Uterus (tissue), 4 donors: Measurements from ENCODE around the gene DENND1A. TPM values are rescaled to one million over a fixed set of nuclear protein-coding genes. Genes with fewer than 3 reads are reported as not detected.

Source experiments
- DNase-seq, 2 donors: peaks; one replicate each; pipeline ENCODE4 v3.0.0-alpha.2; 2019 to 2020
- H3K27ac ChIP-seq, 2 donors: fragments of 200-600 bp; sonication (generic); 1 replicate in 1 of 2; 2 replicates in 1 of 2; pipeline ENCODE4 v1.5.1; 2016 to 2018
- H3K27me3 ChIP-seq, 2 donors: fragments of 200-600 bp; sonication (generic); one replicate each; pipeline ENCODE4 v1.5.1; 2018 to 2019; ENCODE audit warnings: control low read depth in 1 of 2
- H3K36me3 ChIP-seq, 2 donors: fragments of 200-600 bp; sonication (generic); one replicate each; pipeline ENCODE4 v1.5.1; 2019; ENCODE audit warnings: control low read depth in 1 of 2
- H3K4me1 ChIP-seq, 2 donors: fragments of 200-600 bp; sonication (generic); one replicate each; pipeline ENCODE4 v1.5.1; 2018 to 2019; ENCODE audit warnings: control low read depth in 1 of 2
- H3K4me3 ChIP-seq, 2 donors: fragments of 200-600 bp; sonication (generic); 1 replicate in 1 of 2; 2 replicates in 1 of 2; pipeline ENCODE4 v1.5.1; 2018 to 2019; ENCODE audit warnings: mild to moderate bottlenecking in 1 of 2
- H3K9me3 ChIP-seq, 2 donors: fragments of 200-600 bp; sonication (generic); one replicate each; pipeline ENCODE4 v1.5.1; 2019; ENCODE audit warnings: control low read depth in 1 of 2
- POLR2A ChIP-seq, 2 donors: fragments of 450-650 bp; IDR thresholded peaks; one replicate each; pipeline ENCODE4 v1.6.1; 2016; ENCODE audit warnings: antibody characterized with exemption in 2 of 2, mild to moderate bottlenecking in 1 of 2, moderate library complexity in 1 of 2
- intact Hi-C: fragments of 100-400 bp; cut with DNase I; formaldehyde crosslinking; loops from one replicate; pipeline ENCODE4 v1.15.1; 2023; ENCODE audit warnings: low total_unique reads
- total RNA-seq, 4 donors: library from RNA; depleted of rRNA in 3 of 4; stranded (reverse); fragments of >200 nt in 3 of 4; gene quantifications; one replicate each; pipeline versions ENCODE4 v1.1.0 to v1.2.4, GENCODE V29; 2014 to 2023
- TF ChIP-seq, protein P1 (sequence below), 4 experiments: fragments of 200-600 bp in 2 of 4; fragments of 450-650 bp in 2 of 4; sonication (generic) in 2 of 4; IDR thresholded peaks; one replicate each; pipeline ENCODE4 v1.5.1; 2016 to 2019; ENCODE audit warnings: antibody characterized with exemption in 4 of 4, mild to moderate bottlenecking in 2 of 4, moderate library complexity in 1 of 4
- donor health status: DM: yes; HTN: yes; CAD: no.

DENND1A gene
- total RNA-seq, 4 donors from 2014 or later, result 10.8 to 34.5 (median 22.6) TPM

DNA sequence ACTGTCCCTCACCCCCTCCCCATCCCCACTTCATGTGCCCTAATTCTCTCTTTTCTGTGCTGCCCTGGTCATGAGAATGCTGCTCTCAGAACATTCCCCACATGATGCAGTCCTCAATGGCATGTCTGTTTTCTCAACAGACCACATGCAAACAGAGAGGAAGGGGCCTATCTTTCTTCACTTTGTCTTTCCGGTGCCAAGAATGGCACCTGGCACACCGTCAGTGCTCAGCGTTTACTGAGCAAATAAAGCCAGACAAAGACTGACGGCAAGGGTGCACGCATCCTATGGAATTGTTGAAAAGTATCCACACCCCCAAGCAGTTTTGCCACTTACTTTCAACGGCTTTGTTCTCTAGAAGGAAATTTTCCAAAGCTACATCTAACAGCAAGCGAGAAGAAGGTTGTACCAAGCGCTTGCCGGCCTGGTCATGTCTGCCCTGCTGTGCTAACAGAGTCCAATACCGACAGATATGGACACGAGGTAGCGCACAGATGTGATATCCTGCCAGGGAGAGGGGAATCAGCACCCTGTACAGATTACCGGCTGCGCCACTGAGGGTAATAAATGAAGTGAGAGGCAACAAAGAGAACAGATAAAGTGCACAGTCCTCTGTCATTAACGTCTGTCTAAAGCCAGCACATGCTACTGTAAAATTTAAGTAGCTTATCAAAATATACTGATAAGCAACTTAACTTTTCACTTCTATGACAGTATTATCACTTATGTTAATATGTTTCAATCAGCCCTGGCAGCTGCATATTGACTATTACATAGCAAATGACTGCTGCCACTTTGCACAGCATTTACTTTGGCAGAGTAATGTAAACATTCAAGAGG is 251.7 kb downstream of the DENND1A start:
- Histone ChIP-seq H3K27ac (no peak overlapping the region), H3K4me3 (no peak overlapping the region), H3K27me3 (no peaks in the 10 kb centered on the region), H3K9me3 (peaks cover 0 to 6% of the 10 kb centered on the region in 2 donors), H3K36me3 (no peaks in the 10 kb centered on the region), H3K4me1 (no peaks in the 10 kb centered on the region)
- DNase-seq, result no peak
- no peak for TF ChIP-seq POLR2A (IDR thresholded peaks at IDR 0.05)
- TF ChIP-seq, protein P1, sequence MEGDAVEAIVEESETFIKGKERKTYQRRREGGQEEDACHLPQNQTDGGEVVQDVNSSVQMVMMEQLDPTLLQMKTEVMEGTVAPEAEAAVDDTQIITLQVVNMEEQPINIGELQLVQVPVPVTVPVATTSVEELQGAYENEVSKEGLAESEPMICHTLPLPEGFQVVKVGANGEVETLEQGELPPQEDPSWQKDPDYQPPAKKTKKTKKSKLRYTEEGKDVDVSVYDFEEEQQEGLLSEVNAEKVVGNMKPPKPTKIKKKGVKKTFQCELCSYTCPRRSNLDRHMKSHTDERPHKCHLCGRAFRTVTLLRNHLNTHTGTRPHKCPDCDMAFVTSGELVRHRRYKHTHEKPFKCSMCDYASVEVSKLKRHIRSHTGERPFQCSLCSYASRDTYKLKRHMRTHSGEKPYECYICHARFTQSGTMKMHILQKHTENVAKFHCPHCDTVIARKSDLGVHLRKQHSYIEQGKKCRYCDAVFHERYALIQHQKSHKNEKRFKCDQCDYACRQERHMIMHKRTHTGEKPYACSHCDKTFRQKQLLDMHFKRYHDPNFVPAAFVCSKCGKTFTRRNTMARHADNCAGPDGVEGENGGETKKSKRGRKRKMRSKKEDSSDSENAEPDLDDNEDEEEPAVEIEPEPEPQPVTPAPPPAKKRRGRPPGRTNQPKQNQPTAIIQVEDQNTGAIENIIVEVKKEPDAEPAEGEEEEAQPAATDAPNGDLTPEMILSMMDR (IDR thresholded peaks at IDR 0.05), result no peak
- intact Hi-C loops, result loop anchor here (10.0 kb wide), 1 partner anchor 63 kb away; no protein-coding TSS in a partner anchor

DNA sequence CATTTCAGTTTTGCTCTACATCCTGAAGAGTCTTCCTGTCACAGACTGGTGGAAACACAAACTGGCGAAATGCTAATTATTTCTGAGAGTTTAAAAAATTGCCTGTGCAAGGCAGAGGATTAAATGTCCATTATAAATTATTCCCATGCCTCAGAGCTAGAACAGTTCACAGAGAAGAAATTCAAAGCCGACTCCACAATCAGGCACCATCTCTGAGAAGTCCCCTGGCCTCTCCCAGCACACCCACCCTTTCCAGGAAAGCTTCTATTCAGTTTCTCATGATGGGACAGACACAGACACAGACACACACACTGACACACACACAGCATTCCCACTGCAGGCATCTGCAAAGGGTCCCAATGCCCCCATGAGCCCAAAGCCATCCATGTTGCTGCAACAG is 253.1 kb downstream of the DENND1A start:
- intact Hi-C loops, result loop anchor here (10.0 kb wide), 1 partner anchor 62 kb away; no protein-coding TSS in a partner anchor
- H3K36me3 ChIP-seq, result no peaks in the 10 kb centered on the region
- TF ChIP-seq POLR2A (IDR thresholded peaks at IDR 0.05), result no peak
- TF ChIP-seq, protein P1 (IDR thresholded peaks at IDR 0.05), result no peak
- H3K4me3 ChIP-seq, result no peak overlapping the region
- DNase-seq, result no peak
- H3K9me3 ChIP-seq, result peaks cover 0 to 9% of the 10 kb centered on the region in 2 donors
- H3K27me3 ChIP-seq, result no peaks in the 10 kb centered on the region
- no peak overlapping the region for H3K27ac ChIP-seq
- H3K4me1 ChIP-seq, result no peaks in the 10 kb centered on the region

GRCh38 chr9:123669346-123669745 is 260.6 kb downstream of the DENND1A start:
- peaks cover 0 to 17% of the 10 kb centered on the region in 2 donors for H3K9me3 ChIP-seq
- no peak for DNase-seq
- no peaks in the 10 kb centered on the region for H3K27me3 ChIP-seq
- TF ChIP-seq, protein P1 (IDR thresholded peaks at IDR 0.05), result no peak
- no peak for TF ChIP-seq POLR2A (IDR thresholded peaks at IDR 0.05)
- H3K4me3 ChIP-seq, result no peak overlapping the region
- H3K36me3 ChIP-seq, result no peaks in the 10 kb centered on the region
- H3K4me1 ChIP-seq, result no peaks in the 10 kb centered on the region
- H3K27ac ChIP-seq, result no peak overlapping the region
- intact Hi-C loops, result no loop called here

GRCh38 chr9:123663529-123663928 is 266.4 kb downstream of the DENND1A start:
- no peaks in the 10 kb centered on the region for H3K4me1 ChIP-seq
- DNase-seq, result no peak
- peaks cover 0 to 8% of the 10 kb centered on the region in 2 donors for H3K9me3 ChIP-seq
- no peaks in the 10 kb centered on the region for H3K27me3 ChIP-seq
- no peaks in the 10 kb centered on the region for H3K36me3 ChIP-seq
- intact Hi-C loops, result no loop called here
- H3K4me3 ChIP-seq, result no peak overlapping the region
- TF ChIP-seq, protein P1 (IDR thresholded peaks at IDR 0.05), result no peak
- TF ChIP-seq POLR2A (IDR thresholded peaks at IDR 0.05), result no peak
- H3K27ac ChIP-seq, result no peak overlapping the region

DNA sequence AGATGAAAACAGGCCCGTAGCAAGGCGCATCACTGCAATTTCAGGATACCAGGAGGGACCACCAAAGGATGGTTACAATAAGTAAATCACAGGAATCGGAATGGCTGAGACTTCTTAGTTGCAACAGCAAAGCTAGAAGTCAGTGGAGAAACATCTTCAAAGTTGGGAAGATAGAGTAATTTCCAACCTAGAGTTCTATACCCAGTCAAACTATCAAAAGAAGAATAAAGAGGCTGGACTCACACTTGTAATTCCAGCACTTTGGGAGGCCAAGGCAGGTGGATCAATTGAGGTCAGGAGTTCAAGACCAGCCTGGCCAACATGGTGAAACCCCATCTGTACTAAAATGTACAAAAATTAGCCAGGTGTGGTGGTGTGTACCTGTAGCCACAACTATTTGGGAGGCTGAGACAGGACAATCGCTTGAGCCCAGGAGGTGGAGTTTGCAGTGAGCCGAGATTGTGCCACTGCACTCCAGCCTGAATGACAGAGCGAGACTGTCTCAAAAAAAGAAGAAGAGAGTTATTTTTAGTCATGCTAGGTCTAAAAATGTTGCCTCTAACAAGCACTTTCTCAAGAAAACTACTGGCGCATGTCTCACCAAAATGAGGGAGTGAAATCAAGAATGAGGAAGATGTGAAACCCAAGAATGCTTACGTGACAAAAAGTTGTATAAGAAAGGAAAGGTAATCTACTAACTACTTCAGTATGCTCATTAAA is 267.7 kb downstream of the DENND1A start:
- intact Hi-C loops, result no loop called here

More for the DNA sequence above, 267.7 kb downstream of the DENND1A start:
- Histone ChIP-seq H3K27me3 (no peaks in the 10 kb centered on the region), H3K36me3 (no peaks in the 10 kb centered on the region), H3K27ac (no peak overlapping the region), H3K4me1 (no peaks in the 10 kb centered on the region), H3K4me3 (no peak overlapping the region), H3K9me3 (peaks cover 0 to 8% of the 10 kb centered on the region in 2 donors)
- no peak for DNase-seq
- TF ChIP-seq, protein P1 (IDR thresholded peaks at IDR 0.05), result no peak
- no peak for TF ChIP-seq POLR2A (IDR thresholded peaks at IDR 0.05)
